Skeletal muscle cell (primary cell): ENCODE data around the gene PLPPR3.

Experiments used
- DNase-seq: peaks from one replicate; pipeline ENCODE4 v3.0.0-alpha.2; 2010; ENCODE audit warnings: low read depth
- H3K4me3 ChIP-seq: 2 replicates; pipeline ENCODE4 v1.5.1; 2011; ENCODE audit warnings: low read depth, mild to moderate bottlenecking, control low read depth, low read length, moderate library complexity

Gene PLPPR3

DNA sequence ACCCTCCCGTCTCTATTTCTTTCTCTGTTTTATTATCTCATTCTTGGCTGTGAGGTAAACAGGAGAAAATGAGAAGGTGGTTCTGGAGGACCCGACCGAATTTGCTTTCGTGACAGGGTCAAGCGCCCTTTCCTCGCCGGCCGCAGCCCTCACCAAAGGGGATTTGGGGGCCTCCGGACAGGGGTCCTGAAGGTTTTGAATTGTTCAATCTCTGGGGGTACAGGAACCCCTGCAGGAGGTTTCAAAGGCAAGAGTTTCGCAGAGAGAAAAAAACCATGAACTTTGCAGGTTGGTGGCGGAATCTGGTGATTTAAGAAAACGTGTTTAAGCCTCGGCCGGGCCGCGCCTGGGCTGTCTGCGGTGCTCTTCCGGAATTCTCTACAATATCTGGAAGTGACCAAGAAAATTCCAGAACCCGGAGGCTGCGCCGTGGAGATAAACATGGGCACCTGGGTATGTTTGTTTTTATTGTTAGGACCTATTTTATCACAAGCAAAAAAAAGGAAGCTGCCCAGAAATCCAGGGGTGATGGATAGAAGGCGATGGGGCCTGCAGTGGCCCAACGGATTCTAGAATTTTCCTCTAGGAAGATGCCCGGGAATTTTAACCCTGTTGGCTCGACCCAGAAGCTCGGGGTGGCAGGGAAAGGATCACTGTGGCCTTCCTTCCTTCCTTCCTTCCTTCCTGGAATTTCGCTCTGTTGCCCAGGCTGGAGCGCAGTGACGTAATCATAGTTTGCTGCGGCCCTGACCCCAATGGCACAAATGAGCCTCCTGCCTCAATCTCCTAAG lies 38.7 kb downstream of the PLPPR3 start:
- no peak overlapping the region for H3K4me3 ChIP-seq
- no peak for DNase-seq

DNA sequence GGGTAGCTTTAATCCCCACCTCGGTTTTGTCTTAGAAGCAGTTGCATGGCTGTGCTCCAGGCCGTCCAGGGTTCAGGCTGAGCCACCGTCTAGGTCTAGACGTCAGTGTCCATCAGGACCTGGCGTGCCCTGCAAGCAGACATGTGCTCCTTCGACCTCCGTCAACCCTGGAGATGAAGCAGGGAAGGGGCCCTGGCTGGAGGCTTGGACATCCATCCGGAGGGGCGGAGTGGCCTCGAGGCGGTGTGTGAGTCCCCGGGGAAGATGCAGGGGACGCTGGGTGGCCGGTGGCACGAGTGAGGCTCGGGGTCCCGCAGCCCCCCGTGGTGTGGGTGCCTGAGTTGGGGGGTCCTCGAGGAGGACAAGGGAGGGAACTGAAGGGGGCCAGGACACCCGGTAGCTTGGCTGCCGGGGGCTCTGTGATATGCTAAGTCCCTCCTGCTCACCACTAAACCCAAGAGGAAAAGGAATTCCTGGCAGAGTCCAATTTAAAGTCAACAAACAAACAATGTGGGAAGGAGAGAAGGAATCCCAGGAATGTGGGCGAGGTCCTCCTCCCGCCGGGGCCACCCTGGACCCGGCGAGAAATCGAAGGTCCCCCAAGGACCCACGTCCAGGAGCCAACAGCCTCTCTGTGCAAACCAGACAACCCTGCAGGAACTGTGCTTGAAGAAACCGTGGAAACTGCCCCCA lies 39.4 kb downstream of the PLPPR3 start:
- DNase-seq, result no peak
- no peak overlapping the region for H3K4me3 ChIP-seq

DNA sequence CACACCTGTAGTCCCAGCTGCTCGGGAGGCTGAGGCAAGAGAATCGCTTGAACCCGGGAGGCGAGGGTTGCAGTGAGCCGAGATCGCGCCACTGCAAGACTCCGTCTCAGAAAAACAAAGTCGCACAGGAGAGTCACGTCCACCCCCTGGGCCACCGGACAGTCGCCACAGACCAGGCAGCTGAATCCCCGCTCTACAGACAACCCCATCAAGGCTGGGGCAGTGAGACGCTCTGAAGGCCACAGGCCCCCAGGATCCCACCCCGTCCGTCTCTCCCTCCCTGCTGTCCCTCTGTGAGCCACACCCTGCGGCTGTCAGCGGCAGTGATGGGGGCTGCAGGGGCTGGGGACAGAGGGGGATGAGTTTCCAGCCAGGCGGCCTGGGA lies 40.0 kb downstream of the PLPPR3 start:
- H3K4me3 ChIP-seq, result no peak overlapping the region
- DNase-seq, result no peak

DNA sequence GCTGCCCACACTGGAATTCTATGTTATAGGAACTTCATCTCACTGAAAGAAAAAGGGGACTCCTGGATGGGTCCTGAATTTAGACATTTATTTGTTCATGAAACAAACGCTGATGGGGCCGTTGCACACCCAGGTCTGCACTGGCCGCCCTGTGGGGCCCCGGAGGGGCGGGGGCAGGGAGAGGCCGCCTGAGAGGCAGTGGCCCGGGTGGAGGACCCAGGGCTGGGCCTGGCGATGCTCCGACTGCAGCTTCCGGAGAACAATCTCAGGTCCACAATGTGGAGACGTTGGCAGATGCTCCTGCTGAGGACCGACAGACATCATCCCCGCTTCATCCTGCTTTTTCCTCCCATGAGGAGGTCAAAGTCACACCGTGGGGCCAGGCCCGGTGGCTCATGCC lies 40.8 kb downstream of the PLPPR3 start:
- DNase-seq, result no peak

DNA sequence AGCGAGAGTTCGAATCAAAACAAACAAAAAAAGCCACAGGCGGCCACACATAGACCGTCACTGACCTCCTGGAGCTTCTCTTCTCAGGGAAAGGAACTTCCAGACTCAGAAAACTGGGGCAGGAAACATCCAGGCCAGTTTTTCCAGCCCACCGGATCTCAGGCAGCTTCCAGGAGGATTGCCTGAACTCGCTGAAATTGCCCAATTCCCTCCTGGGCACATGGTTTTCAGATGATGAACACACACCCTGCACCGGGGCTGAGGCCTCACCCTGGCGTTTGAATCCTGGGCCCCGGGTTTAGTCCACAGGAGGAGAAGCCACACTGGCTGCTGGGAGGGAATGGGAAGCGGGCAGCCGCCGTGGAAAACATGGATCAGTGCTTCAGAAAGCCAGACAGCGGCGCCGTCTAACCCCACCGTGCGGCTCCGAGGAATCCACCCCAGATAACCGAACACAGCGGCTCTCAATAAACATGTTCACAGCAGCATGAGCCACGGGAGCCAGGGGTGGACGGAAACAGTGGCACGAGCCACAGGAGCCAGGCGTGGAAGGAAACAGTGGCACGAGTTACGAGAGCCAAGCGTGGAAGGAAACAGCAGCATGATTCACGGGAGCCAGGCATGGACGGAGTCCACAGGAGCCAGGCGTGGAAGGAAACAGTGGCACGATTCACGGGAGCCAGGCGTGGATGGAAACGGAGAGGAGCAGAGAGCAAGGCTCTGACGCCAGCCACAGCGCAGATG lies 42.7 kb downstream of the PLPPR3 start:
- H3K4me3 ChIP-seq, result no peak overlapping the region
- peak; percentile 81 for DNase-seq

More for the DNA sequence above, 40.8 kb downstream of the PLPPR3 start:
- no peak overlapping the region for H3K4me3 ChIP-seq

DNA sequence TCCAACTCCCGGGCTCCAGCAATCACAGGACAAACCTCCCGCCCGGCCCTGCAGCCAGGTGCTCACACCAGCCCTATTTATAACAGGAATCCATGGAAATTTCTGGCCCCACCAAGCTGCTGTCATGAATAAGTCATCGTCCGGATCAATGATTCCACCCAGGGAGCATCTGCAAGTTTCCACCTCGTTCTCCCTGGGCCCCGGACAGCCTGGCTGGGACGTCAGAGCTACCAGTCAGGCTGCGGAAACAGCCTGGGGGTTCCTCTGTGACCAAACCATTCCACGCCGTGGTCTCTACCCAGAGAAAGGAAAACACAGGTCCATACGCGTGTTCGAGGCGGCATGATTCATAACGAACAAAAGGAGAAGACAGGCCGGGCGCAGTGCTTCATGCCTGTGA lies 45.2 kb downstream of the PLPPR3 start:
- no peak for DNase-seq
- H3K4me3 ChIP-seq, result no peak overlapping the region

DNA sequence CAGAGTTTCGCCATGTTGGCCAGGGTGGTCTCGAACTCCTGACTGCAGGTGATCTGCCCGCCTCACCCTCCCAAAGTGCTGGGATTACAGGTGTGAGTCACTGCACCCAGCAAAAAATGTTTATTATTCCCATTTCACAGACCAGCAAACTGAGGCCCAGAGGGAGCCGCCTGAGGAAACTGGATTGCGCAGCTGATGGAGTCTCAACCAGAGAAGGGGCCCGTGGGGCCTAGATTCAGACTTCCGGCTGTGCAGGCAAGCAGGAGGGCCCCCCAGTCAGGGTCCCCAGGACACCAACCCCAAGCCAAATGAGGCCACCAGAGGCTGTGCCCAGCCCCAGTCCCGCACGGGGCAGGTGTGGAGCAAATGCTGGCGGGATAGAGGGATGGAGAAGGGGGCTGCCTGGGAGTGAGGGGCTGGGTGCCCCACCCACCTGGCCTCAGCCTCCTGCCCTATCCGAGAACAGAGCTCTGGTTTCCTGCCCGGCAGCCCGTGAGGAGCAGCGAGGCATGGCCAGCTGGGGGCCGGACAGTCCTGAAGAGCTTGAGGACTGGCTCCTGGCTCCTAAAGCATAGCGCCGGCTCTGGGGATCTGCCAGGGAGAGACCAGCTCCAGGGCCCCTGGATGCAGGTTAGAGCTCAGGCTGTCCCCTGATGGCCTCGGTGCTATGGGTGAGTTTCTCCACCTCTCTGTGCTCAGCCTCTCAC lies 48.9 kb downstream of the PLPPR3 start:
- no peak overlapping the region for H3K4me3 ChIP-seq
- no peak for DNase-seq

DNA sequence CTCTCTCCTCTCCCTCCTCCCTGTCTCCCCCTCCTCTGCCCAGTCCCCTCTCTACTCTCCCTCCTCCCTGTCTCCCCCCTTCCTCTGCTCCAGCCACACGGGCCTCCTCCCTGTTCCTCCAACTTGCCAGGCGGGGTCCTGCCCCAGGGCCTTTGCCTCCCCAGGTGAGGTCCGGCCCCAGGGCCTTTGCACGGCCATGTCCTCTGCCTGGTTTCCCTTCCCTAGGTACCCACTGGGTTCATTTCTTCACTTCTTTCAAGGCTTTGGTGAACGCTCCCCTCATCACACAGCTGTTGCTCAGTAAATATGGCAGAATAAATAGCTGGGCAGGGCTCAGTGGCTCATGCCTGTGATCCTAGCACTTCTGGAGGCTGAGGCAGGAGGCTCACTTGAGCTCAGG lies 49.7 kb downstream of the PLPPR3 start:
- H3K4me3 ChIP-seq, result no peak overlapping the region

DNA sequence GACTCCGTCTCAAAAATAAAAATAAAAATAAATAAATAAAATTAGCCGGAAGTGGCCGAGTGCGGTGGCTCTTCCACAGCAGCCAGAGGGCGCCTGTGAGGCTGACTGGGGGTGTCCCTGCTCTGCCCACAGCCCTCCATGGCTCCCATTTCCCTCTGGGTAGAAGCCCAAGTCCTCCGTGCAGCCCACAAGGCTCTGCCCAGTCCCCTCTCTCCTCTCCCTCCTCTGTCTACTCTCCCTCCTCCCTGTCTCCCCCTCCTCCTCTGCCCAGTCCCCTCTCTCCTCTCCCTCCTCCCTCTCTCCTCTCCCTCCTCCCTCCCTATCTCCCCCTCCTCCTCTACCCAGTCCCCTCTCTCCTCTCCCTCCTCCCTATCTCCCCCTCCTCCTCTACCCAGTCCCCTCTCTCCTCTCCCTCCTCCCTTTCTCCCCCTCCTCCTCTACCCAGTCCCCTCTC lies 50.4 kb downstream of the PLPPR3 start:
- no peak for DNase-seq

More for the DNA sequence above, 49.7 kb downstream of the PLPPR3 start:
- DNase-seq, result no peak

DNA sequence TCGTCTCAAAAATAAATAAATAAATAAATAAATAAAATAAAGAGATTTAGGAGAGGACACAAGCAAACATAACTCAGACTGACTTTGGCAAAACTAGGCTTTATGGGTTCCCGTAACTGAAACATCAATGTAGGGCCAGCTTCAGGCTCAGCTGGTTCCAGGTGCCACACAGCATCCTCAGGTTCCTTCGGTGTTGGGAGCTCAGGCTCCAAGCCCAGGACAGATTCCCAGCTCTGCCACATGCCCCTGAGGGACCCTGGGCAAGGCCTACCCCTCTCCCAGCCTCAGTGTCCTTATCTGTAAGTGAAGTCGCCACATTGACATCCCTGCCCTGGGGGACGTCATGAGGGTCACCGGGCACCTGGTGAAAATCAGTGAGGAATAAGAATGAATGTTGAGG lies 52.1 kb downstream of the PLPPR3 start:
- H3K4me3 ChIP-seq, result no peak overlapping the region
- no peak for DNase-seq

More for the DNA sequence above, 50.4 kb downstream of the PLPPR3 start:
- no peak overlapping the region for H3K4me3 ChIP-seq

DNA sequence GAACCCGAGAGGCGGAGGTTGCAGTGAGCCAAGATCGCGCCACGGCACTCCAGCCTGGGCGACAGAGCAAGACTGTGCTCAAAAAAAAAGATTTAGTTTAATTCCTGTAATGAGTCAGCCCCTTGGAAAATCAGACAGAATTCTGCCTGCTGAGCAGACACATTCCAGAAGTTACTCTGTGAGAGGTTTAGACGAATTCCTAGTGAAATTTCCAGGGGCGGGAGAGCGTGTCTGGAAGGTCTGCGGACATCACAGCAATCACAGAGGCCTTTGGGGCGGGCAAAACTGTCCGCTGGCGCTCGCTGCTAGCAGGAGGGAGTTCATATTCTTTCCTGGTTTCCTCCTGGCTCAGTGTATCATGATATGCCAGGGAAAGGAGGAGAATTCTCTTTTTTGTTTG lies 53.3 kb downstream of the PLPPR3 start:
- peak; percentile 31 for DNase-seq

DNA sequence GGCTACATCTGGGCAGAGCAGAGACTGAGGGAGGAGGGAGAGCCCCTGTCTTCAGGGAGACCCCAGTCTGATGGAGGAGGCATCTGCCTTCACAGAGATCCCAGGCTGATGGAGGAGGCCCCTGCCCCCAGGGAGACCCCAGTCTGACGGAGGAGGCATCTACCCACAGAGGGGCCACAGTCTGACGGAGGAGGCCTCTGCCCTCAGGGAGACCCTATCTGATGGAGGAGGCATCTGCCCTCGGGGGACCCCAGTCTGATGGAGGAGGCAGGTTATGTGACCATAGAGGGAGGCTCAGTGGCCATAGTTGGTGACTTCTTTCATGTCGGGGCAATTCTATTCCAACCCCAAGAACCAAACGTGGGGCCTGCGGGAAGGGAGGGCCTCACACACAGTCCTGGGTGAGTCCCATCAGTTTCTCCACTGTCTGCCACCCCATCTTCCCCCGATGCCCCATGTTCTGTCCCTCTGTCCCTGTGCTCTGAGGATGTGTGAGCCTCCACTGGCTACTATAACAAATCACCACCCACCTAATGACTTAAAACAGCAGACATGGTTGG lies 56.5 kb downstream of the PLPPR3 start:
- H3K4me3 ChIP-seq, result no peak overlapping the region
- no peak for DNase-seq

More for the DNA sequence above, 53.3 kb downstream of the PLPPR3 start:
- H3K4me3 ChIP-seq, result no peak overlapping the region

DNA sequence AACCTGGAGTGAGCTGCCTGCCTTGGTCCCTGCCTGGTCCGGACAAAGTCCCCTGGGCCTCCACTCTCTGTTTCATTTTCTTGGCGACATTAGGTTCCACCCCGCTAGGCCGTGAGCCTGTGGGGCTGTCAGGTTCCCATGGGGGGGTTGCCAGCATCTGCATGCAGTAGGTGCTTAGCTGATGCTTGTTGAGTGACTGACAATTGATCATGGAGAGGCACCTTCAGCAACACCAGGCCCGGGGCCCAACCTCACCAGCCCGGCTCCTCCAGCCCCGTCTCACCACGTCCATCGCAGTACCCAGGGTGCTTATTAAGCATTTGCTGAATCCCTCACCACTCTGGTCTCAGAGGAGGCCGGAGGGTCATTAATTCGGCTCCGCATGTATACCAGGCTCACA lies 57.5 kb downstream of the PLPPR3 start:
- DNase-seq, result no peak

DNA sequence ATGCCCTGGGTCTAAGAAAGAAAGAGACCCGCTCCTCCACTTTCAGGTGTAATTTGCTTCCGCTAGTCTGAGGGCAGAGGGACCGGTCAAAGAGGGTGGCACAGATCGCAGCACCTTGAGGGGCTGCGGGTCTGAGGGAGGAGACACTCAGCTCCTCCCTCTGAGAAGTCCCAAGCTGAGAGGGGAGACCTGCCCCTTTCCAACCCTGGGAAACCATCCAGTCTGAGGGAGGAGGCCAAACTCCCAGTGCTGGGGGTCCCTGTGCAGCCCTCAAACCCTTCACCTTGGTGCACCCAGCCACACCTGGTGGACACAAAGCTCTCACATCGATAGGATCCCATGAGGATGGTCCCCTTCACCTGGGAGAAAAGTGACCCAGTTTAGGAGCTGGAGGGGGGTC lies 57.9 kb downstream of the PLPPR3 start:
- no peak for DNase-seq
- H3K4me3 ChIP-seq, result no peak overlapping the region

More for the DNA sequence above, 57.5 kb downstream of the PLPPR3 start:
- H3K4me3 ChIP-seq, result no peak overlapping the region

DNA sequence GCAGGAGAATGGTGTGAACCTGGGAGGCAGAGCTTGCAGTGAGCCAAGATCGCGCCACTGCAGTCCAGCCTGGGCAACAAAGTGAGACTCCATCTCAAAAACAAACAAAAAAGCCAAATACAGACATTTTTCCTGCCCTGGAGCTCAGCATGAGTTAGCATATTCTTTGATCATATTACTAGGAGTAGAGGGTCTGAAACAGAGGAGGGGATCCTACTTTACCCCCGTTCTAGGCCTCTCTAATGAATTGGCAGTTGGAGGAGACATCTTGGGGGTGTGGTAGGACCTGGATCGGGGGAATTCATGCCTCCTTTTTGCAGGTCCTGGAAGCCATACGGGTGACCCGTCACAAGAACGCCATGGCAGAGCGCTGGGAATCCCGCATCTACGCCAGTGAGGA lies 58.6 kb downstream of the PLPPR3 start:
- DNase-seq, result no peak
- H3K4me3 ChIP-seq, result no peak overlapping the region
